Vagina (tissue), 2 donors: ENCODE data around the gene GJA8.

Experiments
- POLR2AphosphoS5 ChIP-seq, 2 donors: sonication (generic); formaldehyde crosslinking; IDR thresholded peaks; one replicate each; pipeline ENCODE4 v1.9.0; 2017; ENCODE audit warnings: antibody characterized with exemption in 2 of 2, mild to moderate bottlenecking in 2 of 2, low read depth in 1 of 2; ENCODE audit not compliant: insufficient read depth in 1 of 2
- TF ChIP-seq, protein P1 (sequence below), 3 experiments: fragments of 450-650 bp in 2 of 3; fragments of 200-600 bp in 1 of 3; sonication (generic) in 1 of 3; IDR thresholded peaks; one replicate each; pipeline ENCODE4 v1.5.1; 2017 to 2019; ENCODE audit warnings: antibody characterized with exemption in 3 of 3, mild to moderate bottlenecking in 2 of 3, moderate library complexity in 2 of 3

DNA sequence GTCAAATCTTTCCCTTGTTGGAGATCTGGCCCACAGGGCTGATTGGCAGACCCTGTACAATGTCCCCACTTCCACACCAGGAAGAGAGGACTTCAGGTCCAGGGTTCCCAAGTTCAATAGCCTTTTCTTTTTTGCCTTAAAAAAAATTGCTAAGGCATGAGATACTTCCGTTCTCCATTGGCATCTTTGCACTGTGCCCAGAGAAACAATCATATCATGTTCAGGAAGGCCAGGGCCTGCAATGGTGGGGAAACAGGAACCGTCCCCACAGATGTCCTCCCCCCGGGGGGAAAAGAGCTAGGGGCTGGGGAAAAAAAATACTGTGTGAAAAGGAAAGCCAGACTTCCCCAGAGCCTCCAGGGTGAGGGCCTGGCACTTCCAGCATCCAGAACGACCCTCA, 24.6 kb upstream of the GJA8 start:
- TF ChIP-seq, protein P1, sequence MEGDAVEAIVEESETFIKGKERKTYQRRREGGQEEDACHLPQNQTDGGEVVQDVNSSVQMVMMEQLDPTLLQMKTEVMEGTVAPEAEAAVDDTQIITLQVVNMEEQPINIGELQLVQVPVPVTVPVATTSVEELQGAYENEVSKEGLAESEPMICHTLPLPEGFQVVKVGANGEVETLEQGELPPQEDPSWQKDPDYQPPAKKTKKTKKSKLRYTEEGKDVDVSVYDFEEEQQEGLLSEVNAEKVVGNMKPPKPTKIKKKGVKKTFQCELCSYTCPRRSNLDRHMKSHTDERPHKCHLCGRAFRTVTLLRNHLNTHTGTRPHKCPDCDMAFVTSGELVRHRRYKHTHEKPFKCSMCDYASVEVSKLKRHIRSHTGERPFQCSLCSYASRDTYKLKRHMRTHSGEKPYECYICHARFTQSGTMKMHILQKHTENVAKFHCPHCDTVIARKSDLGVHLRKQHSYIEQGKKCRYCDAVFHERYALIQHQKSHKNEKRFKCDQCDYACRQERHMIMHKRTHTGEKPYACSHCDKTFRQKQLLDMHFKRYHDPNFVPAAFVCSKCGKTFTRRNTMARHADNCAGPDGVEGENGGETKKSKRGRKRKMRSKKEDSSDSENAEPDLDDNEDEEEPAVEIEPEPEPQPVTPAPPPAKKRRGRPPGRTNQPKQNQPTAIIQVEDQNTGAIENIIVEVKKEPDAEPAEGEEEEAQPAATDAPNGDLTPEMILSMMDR (IDR thresholded peaks at IDR 0.05), result no peak
- TF ChIP-seq POLR2AphosphoS5 (IDR thresholded peaks at IDR 0.05; ENCODE audit: insufficient read depth in 1 of 2, low read depth in 1 of 2), result no peak
